Measurements from ENCODE around the gene RUNDC1.
A peak's percentile ranks its signal among the peaks of the same experiment; 100 is the strongest.

The RUNDC1 gene

DNA sequence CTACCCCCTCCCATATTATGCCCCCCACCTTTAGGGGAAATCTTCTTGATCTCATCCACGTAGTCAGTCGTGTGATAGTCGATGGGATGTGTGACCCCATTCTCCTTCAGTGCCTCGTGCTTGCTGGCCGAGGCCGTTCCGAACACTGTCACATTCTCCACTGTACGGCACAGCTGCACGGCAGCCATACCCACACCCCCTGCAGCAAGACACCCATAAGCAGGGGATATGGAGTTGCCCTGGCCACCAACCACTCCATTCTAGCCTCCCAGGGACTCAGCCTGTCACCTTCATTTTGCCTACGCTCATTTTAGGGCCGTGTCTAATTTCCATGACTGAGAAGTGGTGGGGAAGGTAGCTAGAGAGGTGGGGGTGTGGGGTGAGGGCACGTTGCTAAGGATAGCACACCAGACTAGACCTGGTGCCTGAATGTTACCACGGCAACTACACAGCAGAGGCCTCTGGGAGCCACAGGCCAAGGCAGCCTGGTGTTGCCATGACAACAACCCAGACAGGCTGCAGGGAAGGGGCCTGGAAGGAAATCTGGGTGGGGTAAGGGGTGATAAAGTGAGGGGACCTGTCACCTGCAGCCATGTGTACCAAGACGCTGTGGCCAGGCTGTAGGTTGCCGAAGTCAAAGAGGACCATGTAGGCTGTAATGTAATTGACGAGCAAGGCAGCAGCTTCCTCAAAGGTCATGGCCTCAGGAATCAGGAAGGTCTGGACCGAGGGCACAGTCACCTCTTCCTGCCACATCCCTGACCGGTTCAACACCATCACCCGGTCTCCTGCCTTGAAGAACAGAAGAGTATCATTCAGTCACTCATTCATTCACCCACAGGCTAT is 37.9 kb downstream of the RUNDC1 start:
- DNase-seq (ENCODE audit: low spot score), result peak; percentile 89

DNA sequence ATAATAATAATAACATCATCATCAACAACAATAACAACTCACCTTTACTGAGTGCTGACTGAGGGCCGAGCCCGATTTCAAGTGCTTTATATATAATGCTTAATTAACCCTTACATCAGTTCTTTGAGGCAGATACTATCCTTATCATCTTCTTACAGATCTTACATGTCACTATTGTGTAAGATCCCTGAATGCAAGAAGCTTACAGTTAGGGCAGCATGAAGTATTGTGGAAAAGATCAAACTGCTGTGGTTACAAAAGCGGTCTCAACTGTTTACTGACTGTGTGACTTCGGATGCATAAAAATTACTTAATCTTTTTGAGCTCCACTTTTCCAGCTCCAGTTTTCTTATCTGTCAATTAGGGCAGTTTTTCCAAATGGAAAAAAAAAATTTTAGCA is 38.6 kb downstream of the RUNDC1 start:
- DNase-seq (ENCODE audit: low spot score), result no peak

- no peak for DNase-seq (ENCODE audit: low spot score)
Observed at GRCh38 chr17:43019418-43019817, 39.1 kb downstream of the RUNDC1 start.

DNA sequence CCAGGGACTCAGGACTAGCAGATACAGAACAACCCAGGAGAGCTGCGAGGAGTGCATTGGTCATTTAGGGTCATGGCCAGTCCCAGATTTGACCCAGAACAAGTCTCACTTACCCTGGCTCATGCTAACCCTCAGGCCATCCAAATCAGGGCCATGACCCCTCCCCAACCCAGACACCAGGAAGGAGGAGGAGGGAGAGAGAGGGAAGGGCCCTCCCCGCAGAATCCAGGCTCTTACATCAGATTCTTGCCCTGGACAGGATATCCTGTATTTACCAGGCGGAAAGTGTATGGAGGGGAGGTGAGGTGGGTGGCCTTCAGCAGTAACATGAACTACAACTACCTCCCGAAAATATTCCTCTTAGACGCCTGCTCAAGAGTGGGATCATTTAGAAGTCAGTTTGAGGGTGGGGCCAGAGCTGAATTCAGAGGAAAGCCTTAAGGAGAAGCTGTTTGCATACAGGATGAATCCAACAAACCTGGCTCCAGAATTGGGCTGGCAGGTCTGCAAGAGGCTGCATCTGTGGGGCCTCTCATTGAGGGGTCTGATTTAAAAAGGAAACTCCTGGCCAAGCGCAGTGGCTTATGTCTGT is 39.8 kb downstream of the RUNDC1 start:
- DNase-seq (ENCODE audit: low spot score), result no peak

DNA sequence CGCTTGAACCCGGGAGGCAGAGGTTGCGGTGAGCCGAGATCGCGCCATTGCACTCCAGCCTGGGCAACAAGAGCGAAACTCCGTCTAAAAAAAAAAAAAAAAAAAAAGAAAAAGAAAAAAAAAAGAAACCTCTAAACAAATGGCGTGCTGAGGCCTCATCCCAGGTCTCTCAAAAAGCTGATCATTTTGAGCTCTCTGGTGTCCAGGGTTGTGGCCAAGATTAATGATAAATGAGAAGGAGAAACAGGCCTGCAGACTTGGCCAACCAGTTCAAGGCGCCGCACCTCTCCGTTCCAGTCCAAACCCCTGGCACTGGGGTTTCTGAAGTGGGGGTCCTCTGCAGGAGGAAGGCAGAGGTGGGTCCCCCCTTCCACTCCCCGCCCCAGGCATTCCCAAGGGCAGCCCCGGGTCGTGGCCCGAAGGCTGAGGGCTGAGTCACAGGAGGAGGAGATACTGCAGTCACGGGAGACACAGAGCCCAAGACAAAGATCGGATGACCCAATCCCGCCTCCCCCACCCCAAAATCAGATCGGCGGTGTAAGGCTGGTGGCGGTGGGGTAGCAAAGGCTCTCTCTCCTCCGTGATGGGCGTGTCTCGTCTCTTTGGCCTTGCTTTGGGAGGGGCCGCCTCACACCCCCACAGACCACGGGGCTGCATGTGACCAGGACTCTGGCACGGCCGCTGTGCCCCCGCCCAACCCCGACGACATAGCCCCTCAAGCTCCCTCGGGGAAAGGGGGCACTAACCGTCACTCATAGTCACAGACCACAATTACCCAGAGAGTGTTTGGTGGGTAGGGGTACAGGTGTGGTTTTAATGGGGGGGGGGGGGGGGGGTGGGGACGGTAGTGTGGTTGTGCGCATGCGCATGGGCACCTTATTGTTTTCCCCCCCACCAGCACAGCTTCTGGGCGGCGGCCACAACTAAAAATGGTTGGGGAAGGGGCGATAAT is 40.7 kb downstream of the RUNDC1 start:
- peak; percentile 57 for DNase-seq (ENCODE audit: low spot score)

- DNase-seq (ENCODE audit: low spot score), result peak; percentile 82
Observed at GRCh38 chr17:43021741-43022512, 41.6 kb downstream of the RUNDC1 start, which contains the start of gene VAT1. Gene VAT1, minus strand, starts transcription at chr17:43022385. Its CDS starts 63 bp downstream, at chr17:43022322.

DNA sequence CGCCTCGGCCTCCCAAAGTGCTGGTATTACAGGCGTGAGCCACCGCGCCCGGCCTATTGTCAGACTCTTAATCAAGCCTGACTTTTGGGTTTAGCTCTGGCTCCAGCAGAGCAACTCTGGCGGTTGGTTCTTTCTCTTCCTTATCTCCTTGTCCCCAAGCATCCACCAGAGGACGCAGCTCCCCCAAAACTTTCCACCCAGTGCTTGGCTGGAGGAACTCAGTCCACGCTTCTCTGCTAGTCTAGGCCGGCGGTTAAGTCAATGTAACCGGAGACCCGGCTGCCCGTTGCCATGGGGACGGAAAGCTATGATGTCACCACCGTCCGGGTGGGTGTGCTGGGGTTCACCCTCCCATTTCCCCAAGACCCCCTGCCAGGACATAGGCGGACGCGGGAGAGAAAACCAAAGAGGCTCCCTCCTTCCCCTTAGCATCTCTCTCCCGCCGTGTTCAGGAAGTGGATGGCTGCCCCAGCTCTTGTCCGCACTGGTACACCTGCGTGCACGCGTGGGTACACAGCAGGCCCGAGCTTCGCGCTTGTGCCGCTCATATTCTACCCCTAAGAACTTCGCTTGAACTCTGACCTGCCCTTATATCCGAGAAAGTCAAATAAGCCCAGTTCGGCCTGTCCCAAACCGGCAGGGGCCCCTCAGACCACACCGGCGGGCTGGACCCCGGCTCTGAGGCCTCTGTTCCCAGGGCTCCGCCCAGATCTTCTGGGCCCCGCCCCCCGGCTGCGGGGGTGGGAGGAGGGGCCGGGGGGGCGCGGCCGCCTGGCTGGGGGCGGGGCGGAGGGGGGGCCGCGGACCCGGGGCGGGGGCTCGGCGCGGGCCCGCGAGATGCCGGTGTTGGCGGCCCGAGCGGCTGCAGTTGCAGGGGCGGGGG is 44.3 kb downstream of the RUNDC1 start, which contains the start of gene RND2:
RND2 (plus strand) TSS at position 825 of the 883 bp plus-strand sequence. CDS start 117 bp downstream, outside the sequence.
- DNase-seq (ENCODE audit: low spot score), result peak; percentile 98

DNA sequence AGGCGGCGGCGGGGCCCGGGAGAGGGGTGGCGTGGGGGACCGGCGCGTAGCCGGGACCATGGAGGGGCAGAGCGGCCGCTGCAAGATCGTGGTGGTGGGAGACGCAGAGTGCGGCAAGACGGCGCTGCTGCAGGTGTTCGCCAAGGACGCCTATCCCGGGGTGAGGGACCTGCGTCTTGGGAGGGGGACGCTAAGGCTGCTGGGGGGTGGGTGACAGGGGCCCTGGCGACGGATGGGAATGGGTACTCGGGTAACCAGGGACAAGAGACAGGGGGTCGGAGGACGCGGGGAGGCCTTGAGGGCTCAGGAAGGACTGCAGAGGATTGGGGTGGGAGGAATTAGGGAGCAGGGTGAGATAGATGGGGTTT is 44.9 kb downstream of the RUNDC1 start:
- DNase-seq (ENCODE audit: low spot score), result peak; percentile 60

GRCh38 chr17:43025766-43026537 is 45.6 kb downstream of the RUNDC1 start:
- peak; percentile 45 for DNase-seq (ENCODE audit: low spot score)

- no peak for DNase-seq (ENCODE audit: low spot score)
Observed at GRCh38 chr17:43026595-43026994, 46.2 kb downstream of the RUNDC1 start.

DNA sequence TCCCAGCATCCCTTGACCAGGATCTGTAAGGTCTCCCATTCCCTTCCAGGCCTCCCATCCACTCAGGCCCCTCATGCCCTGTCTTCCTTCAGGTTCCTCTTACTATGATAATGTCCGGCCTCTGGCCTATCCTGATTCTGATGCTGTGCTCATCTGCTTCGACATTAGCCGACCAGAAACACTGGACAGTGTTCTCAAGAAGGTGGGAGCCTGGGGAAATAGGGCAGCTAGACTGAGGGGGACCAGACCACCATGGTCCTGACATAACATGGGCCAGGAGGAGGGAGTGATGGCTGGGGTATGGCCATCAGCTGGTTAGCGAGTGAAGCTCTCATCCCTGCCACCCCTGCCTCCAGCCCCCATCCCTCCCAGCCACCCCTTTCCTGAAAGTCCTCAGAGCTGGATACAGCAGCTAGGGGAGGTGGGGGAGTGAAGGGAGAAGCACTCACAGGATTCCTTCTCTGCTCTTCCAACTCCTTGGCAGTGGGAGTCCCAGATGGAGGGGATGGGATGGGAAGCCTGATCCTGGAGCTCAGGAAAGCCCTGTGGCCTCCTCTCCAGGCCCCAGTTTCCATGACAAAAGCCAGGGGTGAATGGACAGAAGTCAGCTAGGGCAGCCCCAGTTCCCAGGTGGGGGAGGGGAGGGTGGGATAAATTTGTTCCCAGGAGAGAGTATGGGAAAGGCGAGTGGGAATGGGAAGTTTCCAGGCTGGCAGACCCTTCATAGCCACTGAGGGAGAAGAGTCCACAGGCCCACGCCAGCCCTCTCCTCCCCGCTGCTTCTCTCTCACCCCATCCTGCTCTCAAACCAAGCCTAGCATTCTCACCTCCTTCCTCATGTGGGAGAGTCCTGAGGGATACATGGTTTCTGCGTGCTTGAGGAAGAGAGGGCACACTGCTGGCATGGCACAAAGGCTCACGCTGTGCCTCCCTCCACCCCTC is 47.0 kb downstream of the RUNDC1 start:
- DNase-seq (ENCODE audit: low spot score), result no peak

DNA sequence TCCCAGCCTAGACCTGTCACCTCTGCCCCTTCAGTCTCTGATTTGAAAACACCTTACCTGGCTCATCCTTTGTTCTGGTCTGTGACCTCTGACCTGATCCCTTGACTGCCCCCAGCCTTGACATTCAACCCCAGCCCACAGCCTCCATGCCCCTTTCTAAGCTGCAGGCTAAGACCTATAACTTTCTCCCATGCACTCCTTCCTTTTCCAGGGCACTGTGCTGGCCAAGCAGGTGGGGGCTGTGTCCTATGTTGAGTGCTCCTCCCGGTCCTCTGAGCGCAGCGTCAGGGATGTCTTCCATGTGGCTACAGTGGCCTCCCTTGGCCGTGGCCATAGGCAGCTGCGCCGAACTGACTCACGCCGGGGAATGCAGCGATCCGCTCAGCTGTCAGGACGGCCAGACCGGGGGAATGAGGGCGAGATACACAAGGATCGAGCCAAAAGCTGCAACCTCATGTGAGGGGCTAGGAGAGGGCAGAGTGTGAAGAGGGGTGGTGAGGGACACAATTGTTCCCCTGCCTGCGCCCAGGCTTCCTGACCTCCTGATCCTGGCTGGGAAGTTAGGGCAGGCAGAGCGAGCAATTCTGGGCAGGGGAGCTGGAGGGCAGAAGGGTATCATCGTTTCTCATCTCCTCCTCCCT is 48.0 kb downstream of the RUNDC1 start:
- DNase-seq (ENCODE audit: low spot score), result no peak

GRCh38 chr17:43030137-43030767 is 49.9 kb downstream of the RUNDC1 start:
- DNase-seq (ENCODE audit: low spot score), result no peak

- no peak for DNase-seq (ENCODE audit: low spot score)
Observed at GRCh38 chr17:43031666-43032065, 51.3 kb downstream of the RUNDC1 start.

GRCh38 chr17:43033948-43034881 is 53.9 kb downstream of the RUNDC1 start:
- peak; percentile 71 for DNase-seq (ENCODE audit: low spot score)

- no peak for DNase-seq (ENCODE audit: low spot score)
Observed at GRCh38 chr17:43034894-43035293, 54.5 kb downstream of the RUNDC1 start.

Measured in SK-N-DZ (cell line).